GM12865 (cell line): Measurements from ENCODE around the gene MFSD1.

Source experiments
- DNase-seq: peaks from one replicate; pipeline ENCODE4 v3.0.0; 2010; ENCODE audit warnings: low read depth
- H3K4me3 ChIP-seq: 2 replicates; pipeline ENCODE4 v1.5.1; 2011; ENCODE audit warnings: mild to moderate bottlenecking, low read depth, low read length, control low read depth
- CTCF ChIP-seq: IDR thresholded peaks from 2 replicates; pipeline ENCODE4 v1.5.1; 2011; ENCODE audit warnings: low read length, control low read depth, low read depth, inconsistent platforms; ENCODE audit not compliant: insufficient read depth; ENCODE audit errors: missing control alignments

MFSD1 gene

DNA sequence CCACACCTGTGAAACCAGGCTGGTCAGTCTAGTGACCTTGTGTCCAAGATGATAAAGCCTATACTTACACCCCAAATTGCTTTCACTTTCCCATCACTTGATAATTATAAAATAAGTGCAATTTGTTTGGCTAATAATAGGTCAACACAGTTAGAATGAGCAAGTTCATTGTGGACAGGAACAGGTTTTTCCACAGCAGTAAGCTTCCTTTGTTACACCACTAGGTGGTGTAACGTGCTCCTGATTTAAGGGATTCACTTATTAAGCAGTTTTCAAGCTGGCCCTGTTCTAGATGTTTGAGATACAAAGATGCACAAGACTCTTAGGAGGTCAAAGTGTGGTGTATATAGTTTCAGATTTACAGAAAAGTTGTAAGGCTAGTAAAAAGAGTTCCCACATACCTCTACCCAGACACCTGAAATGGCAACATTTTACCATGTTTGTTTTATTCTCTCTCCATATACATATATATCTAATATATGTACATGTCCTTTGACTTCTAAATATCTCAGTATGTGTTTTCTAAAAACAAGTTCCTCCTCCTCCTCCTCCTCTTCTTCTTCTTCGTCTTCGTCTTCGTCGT lies 6.8 kb upstream of the MFSD1 start:
- H3K4me3 ChIP-seq, result no peak overlapping the region
- TF ChIP-seq CTCF, result peak; percentile 63
- peak; percentile 48 for DNase-seq

- TF ChIP-seq CTCF, result no peak
- no peak for DNase-seq
Observed at GRCh38 chr3:158801201-158801600, 653 bp upstream of the MFSD1 start.

DNA sequence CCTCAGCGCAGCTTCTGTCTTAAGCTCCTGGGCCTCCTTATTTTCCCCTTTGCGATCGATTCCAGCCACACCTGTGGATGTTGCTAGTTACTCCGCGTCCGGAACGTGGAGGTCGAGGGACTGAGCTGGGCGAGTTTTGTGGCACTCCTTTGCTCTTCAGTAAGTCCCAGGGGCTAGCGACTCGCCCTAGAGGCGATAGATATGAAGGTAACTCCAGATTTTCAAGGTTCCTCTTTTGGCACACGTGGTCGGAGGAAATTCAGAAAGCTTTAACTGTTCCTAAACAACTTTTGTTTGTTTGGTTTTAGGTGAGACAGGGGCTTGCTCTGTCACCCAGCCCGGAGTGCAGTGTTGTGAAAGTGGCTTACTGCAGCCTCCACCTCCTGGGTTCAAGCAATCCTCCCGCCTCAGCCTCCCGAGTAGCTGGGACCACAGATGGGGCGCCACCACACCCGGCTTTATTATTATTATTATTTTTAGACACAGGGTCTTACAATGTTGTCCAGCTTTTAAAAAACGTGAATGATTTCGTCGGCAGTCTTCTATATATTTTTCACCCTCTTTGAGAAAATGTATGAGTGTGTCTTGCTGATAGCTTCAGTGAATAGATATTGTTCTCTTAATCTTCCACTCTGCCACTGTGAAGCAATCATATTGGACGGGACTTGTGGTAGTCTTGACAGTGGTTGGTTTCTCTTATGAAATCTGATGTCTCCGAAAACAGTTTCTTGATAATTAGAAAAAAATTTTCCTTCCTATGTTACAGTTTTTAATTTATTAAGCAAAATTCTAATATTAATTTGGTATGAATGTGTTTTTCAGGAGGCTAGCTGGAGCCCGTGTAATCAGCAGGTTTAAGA lies 785 bp downstream of the MFSD1 start:
- no peak for TF ChIP-seq CTCF
- peak; percentile 37 for DNase-seq
- H3K4me3 ChIP-seq, result peak overlapping the region; percentile 96

More at GRCh38 chr3:158801201-158801600, 653 bp upstream of the MFSD1 start:
- peak overlapping the region; percentile 96 for H3K4me3 ChIP-seq

DNA sequence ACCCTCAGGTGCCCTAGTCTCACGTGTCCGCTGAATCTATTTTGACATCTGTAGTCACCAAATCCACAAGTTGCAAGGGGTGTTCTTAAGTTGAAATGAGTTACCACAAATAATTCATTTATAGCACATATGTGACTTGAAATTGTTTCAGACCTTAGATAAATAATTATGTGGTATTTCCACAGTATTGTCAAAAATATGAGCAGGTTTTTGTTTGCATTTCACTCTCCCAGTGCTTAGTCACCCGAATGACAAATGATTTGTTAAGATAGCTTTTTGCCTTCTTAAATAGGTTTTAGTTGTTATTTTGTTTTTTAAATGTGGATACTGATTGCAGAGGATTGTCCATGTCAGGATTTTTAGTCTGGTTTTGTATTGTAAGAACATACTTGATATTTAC lies 2.6 kb downstream of the MFSD1 start:
- H3K4me3 ChIP-seq, result no peak overlapping the region
- no peak for DNase-seq
- TF ChIP-seq CTCF, result no peak

- no peak for DNase-seq
- no peak for TF ChIP-seq CTCF
- H3K4me3 ChIP-seq, result no peak overlapping the region
Observed at GRCh38 chr3:158808697-158809096, 6.8 kb downstream of the MFSD1 start.

DNA sequence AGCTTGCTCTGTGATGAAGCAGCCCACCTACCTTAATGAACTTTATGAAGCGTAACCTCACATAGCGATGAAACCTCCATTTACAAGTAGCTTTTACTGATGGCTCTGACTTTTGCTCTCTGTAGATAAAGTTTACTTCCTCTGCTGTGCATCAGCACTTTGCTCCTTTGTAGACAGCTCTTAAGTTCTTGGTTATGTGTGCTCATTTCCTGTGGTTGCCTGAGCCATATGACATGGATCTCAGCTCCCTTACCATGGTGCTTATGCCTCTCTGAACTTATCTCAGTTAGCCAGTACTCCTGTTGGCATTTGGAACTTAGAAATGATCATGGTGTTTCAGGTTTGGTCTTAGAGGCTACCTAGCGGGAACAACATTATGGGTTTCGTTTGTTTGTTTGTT lies 7.8 kb downstream of the MFSD1 start:
- no peak overlapping the region for H3K4me3 ChIP-seq
- no peak for DNase-seq
- TF ChIP-seq CTCF, result no peak
